ENCODE data around the gene CALML3. TPM values are rescaled to one million over a fixed set of nuclear protein-coding genes. Genes with fewer than 3 reads are reported as not detected.

Gene CALML3
- total RNA-seq, 1 experiment from 2014 or later, result not detected

DNA sequence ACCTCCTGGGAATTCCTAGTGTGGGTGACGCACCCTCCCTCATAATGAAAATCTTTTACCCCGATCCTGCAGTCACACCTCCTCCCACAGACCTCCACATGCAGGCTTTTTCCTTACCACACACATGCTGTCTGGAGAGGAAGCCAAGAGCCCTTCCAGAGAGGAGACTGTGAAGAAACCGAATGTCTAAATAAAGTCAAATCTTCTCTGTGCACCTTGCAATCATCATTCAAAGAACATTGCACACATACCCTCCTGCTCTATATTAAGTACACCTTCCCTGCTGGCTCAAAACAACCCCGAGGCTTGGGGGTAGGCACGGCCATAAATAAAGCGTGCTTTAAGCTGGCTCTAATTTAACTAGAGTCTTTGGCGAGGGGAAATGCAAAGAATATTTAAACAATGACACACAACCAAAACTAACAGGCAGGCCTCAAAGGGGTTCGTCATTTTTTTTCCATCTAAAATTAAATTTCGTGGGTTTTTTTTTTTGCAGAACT lies 34.9 kb downstream of the CALML3 start:
- TF ChIP-seq, protein P1, sequence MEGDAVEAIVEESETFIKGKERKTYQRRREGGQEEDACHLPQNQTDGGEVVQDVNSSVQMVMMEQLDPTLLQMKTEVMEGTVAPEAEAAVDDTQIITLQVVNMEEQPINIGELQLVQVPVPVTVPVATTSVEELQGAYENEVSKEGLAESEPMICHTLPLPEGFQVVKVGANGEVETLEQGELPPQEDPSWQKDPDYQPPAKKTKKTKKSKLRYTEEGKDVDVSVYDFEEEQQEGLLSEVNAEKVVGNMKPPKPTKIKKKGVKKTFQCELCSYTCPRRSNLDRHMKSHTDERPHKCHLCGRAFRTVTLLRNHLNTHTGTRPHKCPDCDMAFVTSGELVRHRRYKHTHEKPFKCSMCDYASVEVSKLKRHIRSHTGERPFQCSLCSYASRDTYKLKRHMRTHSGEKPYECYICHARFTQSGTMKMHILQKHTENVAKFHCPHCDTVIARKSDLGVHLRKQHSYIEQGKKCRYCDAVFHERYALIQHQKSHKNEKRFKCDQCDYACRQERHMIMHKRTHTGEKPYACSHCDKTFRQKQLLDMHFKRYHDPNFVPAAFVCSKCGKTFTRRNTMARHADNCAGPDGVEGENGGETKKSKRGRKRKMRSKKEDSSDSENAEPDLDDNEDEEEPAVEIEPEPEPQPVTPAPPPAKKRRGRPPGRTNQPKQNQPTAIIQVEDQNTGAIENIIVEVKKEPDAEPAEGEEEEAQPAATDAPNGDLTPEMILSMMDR (conservative IDR thresholded peaks at IDR 0.05), result no peak
- H2BK120ac ChIP-seq (ENCODE audit: low read depth, low read length, poor library complexity, severe bottlenecking), result no peak overlapping the region
- H3K27ac ChIP-seq (ENCODE audit: insufficient read length, low read depth, low read length), result no peak overlapping the region
- H3K14ac ChIP-seq (ENCODE audit: insufficient read depth, low read length), result no peak overlapping the region
- no CpG with 5 or more reads among the region's 9 CpGs for WGBS (ENCODE audit: extremely low coverage, insufficient read length, low lambda C conversion rate)
- no peak overlapping the region for H3K23ac ChIP-seq (ENCODE audit: insufficient read length, low read depth, low read length)
- no peak overlapping the region for H2BK12ac ChIP-seq (ENCODE audit: insufficient read length, low read depth, low read length)
- no peak overlapping the region; a peak in 1 of 7 replicates for H3K27ac Mint-ChIP-seq
- no peak overlapping the region for H4K5ac ChIP-seq (ENCODE audit: insufficient read length, low read depth, low read length)
- H3K4ac ChIP-seq (ENCODE audit: low read depth, low read length), result no peak overlapping the region
- no peaks in the 10 kb centered on the region for H3K27me3 ChIP-seq (ENCODE audit: insufficient read depth, low read length)
- H3K36me3 Mint-ChIP-seq (ENCODE audit: insufficient read depth in 1 of 3, low read depth in 3 of 3), result no peaks in the 10 kb centered on the region; a peak in 1 of 7 replicates
- no peak overlapping the region for H3K9ac ChIP-seq (ENCODE audit: extremely low read depth, insufficient read length, low read length)
- H2BK15ac ChIP-seq (ENCODE audit: low read depth, low read length), result no peak overlapping the region
- no peak overlapping the region for H2AFZ ChIP-seq (ENCODE audit: low read length)
- no peak for DNase-seq
- no peaks in the 10 kb centered on the region for H3K79me1 ChIP-seq (ENCODE audit: insufficient read depth, low read depth, low read length, poor library complexity, severe bottlenecking)
- no peak overlapping the region for H3T11ph ChIP-seq (ENCODE audit: low read length)
- H3K4me3 Mint-ChIP-seq, result no peak overlapping the region
- H3K4me1 ChIP-seq (ENCODE audit: insufficient read depth, low read length), result no peaks in the 10 kb centered on the region; the same call in 1 of the 2 replicates
- no peaks in the 10 kb centered on the region for H3K23me2 ChIP-seq (ENCODE audit: insufficient read length, low read depth, low read length, poor library complexity, severe bottlenecking)
- no peaks in the 10 kb centered on the region for H4K20me1 ChIP-seq (ENCODE audit: control insufficient read depth, insufficient read depth, insufficient read length)
- H2BK20ac ChIP-seq (ENCODE audit: low read depth, low read length, poor library complexity, severe bottlenecking), result no peak overlapping the region
- H3K18ac ChIP-seq (ENCODE audit: insufficient read length, low read depth, low read length), result no peak overlapping the region
- H3K56ac ChIP-seq (ENCODE audit: insufficient read length, low read depth, low read length), result no peak overlapping the region
- no peak overlapping the region for H4K91ac ChIP-seq (ENCODE audit: insufficient read length, low read depth, low read length)
- no peak overlapping the region for H3K4me2 ChIP-seq (ENCODE audit: insufficient read depth, insufficient read length, low read length)
- H3K27me3 Mint-ChIP-seq (ENCODE audit: low read depth), result no peaks in the 10 kb centered on the region
- no peaks in the 10 kb centered on the region for H3K9me3 ChIP-seq (ENCODE audit: control insufficient read depth, low read depth, low read length)
- peaks cover 10 to 20% of the 10 kb centered on the region in 2 experiments for H3K4me1 Mint-ChIP-seq
- no peak overlapping the region for H4K8ac ChIP-seq (replicated peaks; ENCODE audit: insufficient read length, low read depth, low read length)
- H3K9me3 Mint-ChIP-seq, result no peaks in the 10 kb centered on the region
- no peaks in the 10 kb centered on the region for H3K79me2 ChIP-seq (ENCODE audit: insufficient read depth, low read length)
- no peak overlapping the region for H2AK5ac ChIP-seq (ENCODE audit: insufficient read length, low read length)
- no peak overlapping the region for H2BK5ac ChIP-seq (ENCODE audit: insufficient read length, low read length)

Data from H9 (cell line).